Nephron (organoid): Measurements from ENCODE around the gene TUBAL3.

Experiments used
- H3K27ac Mint-ChIP-seq, 3 experiments: 2 replicates each; pipeline ENCODE4 v1.8.0; 2020; ENCODE audit warnings: mixed read lengths in 3 of 3, mild to moderate bottlenecking in 2 of 3, moderate library complexity in 1 of 3
- H3K27me3 Mint-ChIP-seq: 2 replicates; pipeline ENCODE4 v1.8.0; 2021; ENCODE audit warnings: low read depth, mild to moderate bottlenecking, moderate library complexity, mixed read lengths
- H3K36me3 Mint-ChIP-seq: 2 replicates; pipeline ENCODE4 v1.8.0; 2020; ENCODE audit warnings: low read depth, mixed read lengths
- H3K4me1 Mint-ChIP-seq: 2 replicates; pipeline ENCODE4 v1.8.0; 2020; ENCODE audit warnings: mixed read lengths
- H3K4me3 Mint-ChIP-seq, 3 experiments: 2 replicates each; pipeline ENCODE4 v1.8.0; 2020; ENCODE audit warnings: mild to moderate bottlenecking in 3 of 3, mixed read lengths in 3 of 3, moderate library complexity in 2 of 3
- H3K9me3 Mint-ChIP-seq: 2 replicates; pipeline ENCODE4 v1.8.0; 2020; ENCODE audit warnings: mixed read lengths
- CTCF ChIP-seq, 3 experiments: fragments of 200-600 bp; sonication (generic); IDR thresholded peaks; one replicate each; pipeline ENCODE4 v1.5.0; 2021; ENCODE audit warnings: antibody characterized with exemption in 3 of 3; ENCODE audit not compliant: unreplicated experiment in 3 of 3

TUBAL3 gene

GRCh38 chr10:5404208-5405041, at the start of gene TUBAL3:
Gene TUBAL3 (minus strand): TSS chr10:5404828. CDS start chr10:5404792, 36 bp downstream.
- Mint-ChIP-seq H3K27ac (no peak within 1 kb of the TSS), H3K27me3 (no peaks in the 10 kb centered on the region), H3K4me1 (no peaks in the 10 kb centered on the region), H3K4me3 (no peak within 1 kb of the TSS), H3K9me3 (peaks cover 8% of the 10 kb centered on the region), H3K36me3 (no peaks in the 10 kb centered on the region)
- no peak for TF ChIP-seq CTCF (IDR thresholded peaks at IDR 0.05; ENCODE audit: unreplicated experiment in 3 of 3)

- H3K4me1 Mint-ChIP-seq, result peaks cover 31% of the 10 kb centered on the region
- H3K27me3 Mint-ChIP-seq, result no peaks in the 10 kb centered on the region
- H3K36me3 Mint-ChIP-seq, result peaks cover 65% of the 10 kb centered on the region
- no peaks in the 10 kb centered on the region for H3K9me3 Mint-ChIP-seq
- peak overlapping the region; percentile 48 to 75 (median 55) for H3K27ac Mint-ChIP-seq
- H3K4me3 Mint-ChIP-seq, result no peak overlapping the region
- TF ChIP-seq CTCF (IDR thresholded peaks at IDR 0.05; ENCODE audit: unreplicated experiment in 3 of 3), result no peak
These were observed 49.3 kb upstream of the TUBAL3 start for GRCh38 chr10:5453749-5454489.

GRCh38 chr10:5450605-5451384, 46.2 kb upstream of the TUBAL3 start:
- H3K27ac Mint-ChIP-seq, result peak overlapping the region; percentile 50 to 93 (median 62)
- H3K9me3 Mint-ChIP-seq, result no peaks in the 10 kb centered on the region
- H3K4me3 Mint-ChIP-seq, result peak overlapping the region; percentile 17 to 89 (median 36)

GRCh38 chr10:5449823-5450222, 45.2 kb upstream of the TUBAL3 start:
- H3K9me3 Mint-ChIP-seq, result no peaks in the 10 kb centered on the region
- H3K36me3 Mint-ChIP-seq, result peaks cover 32% of the 10 kb centered on the region
- peak in 2 of 3 experiments; percentile 25 to 31 for TF ChIP-seq CTCF (IDR thresholded peaks at IDR 0.05; ENCODE audit: unreplicated experiment in 3 of 3)
- H3K4me1 Mint-ChIP-seq, result peaks cover 37% of the 10 kb centered on the region
- no peaks in the 10 kb centered on the region for H3K27me3 Mint-ChIP-seq
- H3K4me3 Mint-ChIP-seq, result peak overlapping the region; percentile 78 to 89 (median 89)
- H3K27ac Mint-ChIP-seq, result peak overlapping the region; percentile 91 to 97 (median 93)

More at GRCh38 chr10:5450605-5451384, 46.2 kb upstream of the TUBAL3 start:
- no peak for TF ChIP-seq CTCF (IDR thresholded peaks at IDR 0.05; ENCODE audit: unreplicated experiment in 3 of 3)
- Mint-ChIP-seq H3K4me1 (peaks cover 33% of the 10 kb centered on the region), H3K27me3 (no peaks in the 10 kb centered on the region), H3K36me3 (peaks cover 42% of the 10 kb centered on the region)

- no peak for TF ChIP-seq CTCF (IDR thresholded peaks at IDR 0.05; ENCODE audit: unreplicated experiment in 3 of 3)
- Mint-ChIP-seq H3K27ac (peak overlapping the region; percentile 65 to 91 (median 83)), H3K27me3 (no peaks in the 10 kb centered on the region), H3K36me3 (peaks cover 27% of the 10 kb centered on the region), H3K9me3 (no peaks in the 10 kb centered on the region), H3K4me3 (peak overlapping the region; percentile 70 to 97 (median 86)), H3K4me1 (peaks cover 43% of the 10 kb centered on the region)
These were observed 44.6 kb upstream of the TUBAL3 start for GRCh38 chr10:5449227-5449626.
